ENCODE data around the gene NUB1.

The NUB1 gene

GRCh38 chr7:151427705-151428377, 86.2 kb downstream of the NUB1 start:
- no peak for DNase-seq

All from activated naive CD4-positive, alpha-beta T cell treated with Interleukin-2 at 50 U/mL for 16 hours (primary cell).